Measurements from ENCODE around the gene ADSS2. TPM values are rescaled to one million over a fixed set of nuclear protein-coding genes. Genes with fewer than 3 reads are reported as not detected.

The ADSS2 gene
- total and polyA plus RNA-seq, 2 experiments from 2014 or later, result 55.1 to 101 TPM

DNA sequence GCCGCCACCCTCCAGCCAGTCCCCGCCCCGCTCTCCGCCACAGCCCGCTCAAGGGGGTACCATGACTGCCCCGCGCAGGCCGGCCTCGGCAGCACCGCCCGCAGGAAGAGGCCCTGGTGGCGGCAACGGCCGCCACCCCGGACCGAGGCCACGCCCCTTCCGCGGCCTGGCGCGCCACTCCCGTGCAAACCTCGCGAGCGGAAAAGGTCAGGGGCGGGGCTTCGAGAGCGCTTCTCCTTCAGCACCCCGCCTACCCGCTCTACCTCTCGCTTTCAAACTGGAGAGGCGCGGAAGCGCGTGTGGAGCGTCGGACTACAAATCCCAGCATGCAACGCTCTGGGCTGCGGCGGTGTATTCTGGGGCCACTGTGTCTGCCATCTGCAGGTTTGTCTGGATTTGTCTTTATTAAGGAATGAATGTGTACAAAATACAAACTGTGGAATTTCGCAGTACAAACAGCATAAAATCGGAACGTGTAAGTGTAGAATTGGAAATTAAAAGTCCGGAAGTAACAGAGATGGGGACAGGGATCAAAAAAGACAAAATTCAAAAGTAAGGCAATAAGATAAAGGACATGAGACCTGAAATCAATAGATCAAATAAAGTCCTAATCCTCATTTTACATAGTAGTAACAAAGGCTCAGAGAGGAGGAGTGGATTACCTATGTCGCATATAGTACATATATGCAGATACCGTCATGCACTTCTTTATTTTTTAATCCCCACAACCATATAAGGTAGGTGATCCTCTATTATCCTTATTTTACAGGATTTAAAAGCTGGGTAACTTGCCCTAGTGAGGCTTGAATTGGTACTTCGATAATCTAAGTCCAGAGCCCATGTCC is 464 bp upstream of the ADSS2 start:
- peaks cover 39% of the 10 kb centered on the region for H3K79me2 ChIP-seq (replicated peaks; ENCODE audit: insufficient read depth)
- H3K27ac ChIP-seq (ENCODE audit: low read depth), result 0 out of 2 replicates have a peak overlapping the region, but pooled peaks have one; percentile 3
- peak overlapping the region; percentile 92 for H3K4me3 Mint-ChIP-seq
- H3K36me3 ChIP-seq (ENCODE audit: insufficient read depth), result no peaks in the 10 kb centered on the region; the same call in 1 of the 2 replicates
- H3K4me1 Mint-ChIP-seq, result peaks cover 68% of the 10 kb centered on the region
- TF ChIP-seq POLR2AphosphoS5 (IDR thresholded peaks at IDR 0.05; ENCODE audit: low read depth), result peak; percentile 55; the same call in 1 of the 2 replicates
- no peak for TF ChIP-seq NANOG (IDR thresholded peaks at IDR 0.05; ENCODE audit: borderline replicate concordance)
- no peak for TF ChIP-seq EZH2 (IDR thresholded peaks at IDR 0.05; ENCODE audit: low read depth, unreplicated experiment)
- no peak for TF ChIP-seq JUNB (IDR thresholded peaks at IDR 0.05; ENCODE audit: unreplicated experiment)
- no peak for TF ChIP-seq STAT1 (IDR thresholded peaks at IDR 0.05; ENCODE audit: unreplicated experiment)
- no peak for TF ChIP-seq EZH2phosphoT487 (IDR thresholded peaks at IDR 0.05; ENCODE audit: unreplicated experiment)
- no peak for TF ChIP-seq ZNF331 (CRISPR knock-in tag; IDR thresholded peaks at IDR 0.05; ENCODE audit: low read depth)
- TF ChIP-seq, protein P1, sequence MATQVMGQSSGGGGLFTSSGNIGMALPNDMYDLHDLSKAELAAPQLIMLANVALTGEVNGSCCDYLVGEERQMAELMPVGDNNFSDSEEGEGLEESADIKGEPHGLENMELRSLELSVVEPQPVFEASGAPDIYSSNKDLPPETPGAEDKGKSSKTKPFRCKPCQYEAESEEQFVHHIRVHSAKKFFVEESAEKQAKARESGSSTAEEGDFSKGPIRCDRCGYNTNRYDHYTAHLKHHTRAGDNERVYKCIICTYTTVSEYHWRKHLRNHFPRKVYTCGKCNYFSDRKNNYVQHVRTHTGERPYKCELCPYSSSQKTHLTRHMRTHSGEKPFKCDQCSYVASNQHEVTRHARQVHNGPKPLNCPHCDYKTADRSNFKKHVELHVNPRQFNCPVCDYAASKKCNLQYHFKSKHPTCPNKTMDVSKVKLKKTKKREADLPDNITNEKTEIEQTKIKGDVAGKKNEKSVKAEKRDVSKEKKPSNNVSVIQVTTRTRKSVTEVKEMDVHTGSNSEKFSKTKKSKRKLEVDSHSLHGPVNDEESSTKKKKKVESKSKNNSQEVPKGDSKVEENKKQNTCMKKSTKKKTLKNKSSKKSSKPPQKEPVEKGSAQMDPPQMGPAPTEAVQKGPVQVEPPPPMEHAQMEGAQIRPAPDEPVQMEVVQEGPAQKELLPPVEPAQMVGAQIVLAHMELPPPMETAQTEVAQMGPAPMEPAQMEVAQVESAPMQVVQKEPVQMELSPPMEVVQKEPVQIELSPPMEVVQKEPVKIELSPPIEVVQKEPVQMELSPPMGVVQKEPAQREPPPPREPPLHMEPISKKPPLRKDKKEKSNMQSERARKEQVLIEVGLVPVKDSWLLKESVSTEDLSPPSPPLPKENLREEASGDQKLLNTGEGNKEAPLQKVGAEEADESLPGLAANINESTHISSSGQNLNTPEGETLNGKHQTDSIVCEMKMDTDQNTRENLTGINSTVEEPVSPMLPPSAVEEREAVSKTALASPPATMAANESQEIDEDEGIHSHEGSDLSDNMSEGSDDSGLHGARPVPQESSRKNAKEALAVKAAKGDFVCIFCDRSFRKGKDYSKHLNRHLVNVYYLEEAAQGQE (IDR thresholded peaks at IDR 0.05; ENCODE audit: unreplicated experiment), result no peak
- TF ChIP-seq, protein P2, sequence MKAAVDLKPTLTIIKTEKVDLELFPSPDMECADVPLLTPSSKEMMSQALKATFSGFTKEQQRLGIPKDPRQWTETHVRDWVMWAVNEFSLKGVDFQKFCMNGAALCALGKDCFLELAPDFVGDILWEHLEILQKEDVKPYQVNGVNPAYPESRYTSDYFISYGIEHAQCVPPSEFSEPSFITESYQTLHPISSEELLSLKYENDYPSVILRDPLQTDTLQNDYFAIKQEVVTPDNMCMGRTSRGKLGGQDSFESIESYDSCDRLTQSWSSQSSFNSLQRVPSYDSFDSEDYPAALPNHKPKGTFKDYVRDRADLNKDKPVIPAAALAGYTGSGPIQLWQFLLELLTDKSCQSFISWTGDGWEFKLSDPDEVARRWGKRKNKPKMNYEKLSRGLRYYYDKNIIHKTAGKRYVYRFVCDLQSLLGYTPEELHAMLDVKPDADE (IDR thresholded peaks at IDR 0.05), result peak; percentile 89
- no peak for TF ChIP-seq ZNF114 (CRISPR knock-in tag; IDR thresholded peaks at IDR 0.05)
- TF ChIP-seq, protein P3, sequence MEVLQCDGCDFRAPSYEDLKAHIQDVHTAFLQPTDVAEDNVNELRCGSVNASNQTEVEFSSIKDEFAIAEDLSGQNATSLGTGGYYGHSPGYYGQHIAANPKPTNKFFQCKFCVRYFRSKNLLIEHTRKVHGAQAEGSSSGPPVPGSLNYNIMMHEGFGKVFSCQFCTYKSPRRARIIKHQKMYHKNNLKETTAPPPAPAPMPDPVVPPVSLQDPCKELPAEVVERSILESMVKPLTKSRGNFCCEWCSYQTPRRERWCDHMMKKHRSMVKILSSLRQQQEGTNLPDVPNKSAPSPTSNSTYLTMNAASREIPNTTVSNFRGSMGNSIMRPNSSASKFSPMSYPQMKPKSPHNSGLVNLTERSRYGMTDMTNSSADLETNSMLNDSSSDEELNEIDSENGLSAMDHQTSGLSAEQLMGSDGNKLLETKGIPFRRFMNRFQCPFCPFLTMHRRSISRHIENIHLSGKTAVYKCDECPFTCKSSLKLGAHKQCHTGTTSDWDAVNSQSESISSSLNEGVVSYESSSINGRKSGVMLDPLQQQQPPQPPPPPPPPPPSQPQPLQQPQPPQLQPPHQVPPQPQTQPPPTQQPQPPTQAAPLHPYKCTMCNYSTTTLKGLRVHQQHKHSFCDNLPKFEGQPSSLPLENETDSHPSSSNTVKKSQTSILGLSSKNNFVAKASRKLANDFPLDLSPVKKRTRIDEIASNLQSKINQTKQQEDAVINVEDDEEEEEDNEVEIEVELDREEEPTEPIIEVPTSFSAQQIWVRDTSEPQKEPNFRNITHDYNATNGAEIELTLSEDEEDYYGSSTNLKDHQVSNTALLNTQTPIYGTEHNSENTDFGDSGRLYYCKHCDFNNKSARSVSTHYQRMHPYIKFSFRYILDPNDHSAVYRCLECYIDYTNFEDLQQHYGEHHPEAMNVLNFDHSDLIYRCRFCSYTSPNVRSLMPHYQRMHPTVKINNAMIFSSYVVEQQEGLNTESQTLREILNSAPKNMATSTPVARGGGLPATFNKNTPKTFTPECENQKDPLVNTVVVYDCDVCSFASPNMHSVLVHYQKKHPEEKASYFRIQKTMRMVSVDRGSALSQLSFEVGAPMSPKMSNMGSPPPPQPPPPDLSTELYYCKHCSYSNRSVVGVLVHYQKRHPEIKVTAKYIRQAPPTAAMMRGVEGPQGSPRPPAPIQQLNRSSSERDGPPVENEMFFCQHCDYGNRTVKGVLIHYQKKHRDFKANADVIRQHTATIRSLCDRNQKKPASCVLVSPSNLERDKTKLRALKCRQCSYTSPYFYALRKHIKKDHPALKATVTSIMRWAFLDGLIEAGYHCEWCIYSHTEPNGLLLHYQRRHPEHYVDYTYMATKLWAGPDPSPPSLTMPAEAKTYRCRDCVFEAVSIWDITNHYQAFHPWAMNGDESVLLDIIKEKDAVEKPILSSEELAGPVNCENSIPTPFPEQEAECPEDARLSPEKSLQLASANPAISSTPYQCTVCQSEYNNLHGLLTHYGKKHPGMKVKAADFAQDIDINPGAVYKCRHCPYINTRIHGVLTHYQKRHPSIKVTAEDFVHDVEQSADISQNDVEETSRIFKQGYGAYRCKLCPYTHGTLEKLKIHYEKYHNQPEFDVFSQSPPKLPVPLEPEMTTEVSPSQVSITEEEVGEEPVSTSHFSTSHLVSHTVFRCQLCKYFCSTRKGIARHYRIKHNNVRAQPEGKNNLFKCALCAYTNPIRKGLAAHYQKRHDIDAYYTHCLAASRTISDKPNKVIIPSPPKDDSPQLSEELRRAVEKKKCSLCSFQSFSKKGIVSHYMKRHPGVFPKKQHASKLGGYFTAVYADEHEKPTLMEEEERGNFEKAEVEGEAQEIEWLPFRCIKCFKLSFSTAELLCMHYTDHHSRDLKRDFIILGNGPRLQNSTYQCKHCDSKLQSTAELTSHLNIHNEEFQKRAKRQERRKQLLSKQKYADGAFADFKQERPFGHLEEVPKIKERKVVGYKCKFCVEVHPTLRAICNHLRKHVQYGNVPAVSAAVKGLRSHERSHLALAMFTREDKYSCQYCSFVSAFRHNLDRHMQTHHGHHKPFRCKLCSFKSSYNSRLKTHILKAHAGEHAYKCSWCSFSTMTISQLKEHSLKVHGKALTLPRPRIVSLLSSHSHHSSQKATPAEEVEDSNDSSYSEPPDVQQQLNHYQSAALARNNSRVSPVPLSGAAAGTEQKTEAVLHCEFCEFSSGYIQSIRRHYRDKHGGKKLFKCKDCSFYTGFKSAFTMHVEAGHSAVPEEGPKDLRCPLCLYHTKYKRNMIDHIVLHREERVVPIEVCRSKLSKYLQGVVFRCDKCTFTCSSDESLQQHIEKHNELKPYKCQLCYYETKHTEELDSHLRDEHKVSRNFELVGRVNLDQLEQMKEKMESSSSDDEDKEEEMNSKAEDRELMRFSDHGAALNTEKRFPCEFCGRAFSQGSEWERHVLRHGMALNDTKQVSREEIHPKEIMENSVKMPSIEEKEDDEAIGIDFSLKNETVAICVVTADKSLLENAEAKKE (CRISPR knock-in tag; IDR thresholded peaks at IDR 0.05), result no peak
- TF ChIP-seq, protein P4, sequence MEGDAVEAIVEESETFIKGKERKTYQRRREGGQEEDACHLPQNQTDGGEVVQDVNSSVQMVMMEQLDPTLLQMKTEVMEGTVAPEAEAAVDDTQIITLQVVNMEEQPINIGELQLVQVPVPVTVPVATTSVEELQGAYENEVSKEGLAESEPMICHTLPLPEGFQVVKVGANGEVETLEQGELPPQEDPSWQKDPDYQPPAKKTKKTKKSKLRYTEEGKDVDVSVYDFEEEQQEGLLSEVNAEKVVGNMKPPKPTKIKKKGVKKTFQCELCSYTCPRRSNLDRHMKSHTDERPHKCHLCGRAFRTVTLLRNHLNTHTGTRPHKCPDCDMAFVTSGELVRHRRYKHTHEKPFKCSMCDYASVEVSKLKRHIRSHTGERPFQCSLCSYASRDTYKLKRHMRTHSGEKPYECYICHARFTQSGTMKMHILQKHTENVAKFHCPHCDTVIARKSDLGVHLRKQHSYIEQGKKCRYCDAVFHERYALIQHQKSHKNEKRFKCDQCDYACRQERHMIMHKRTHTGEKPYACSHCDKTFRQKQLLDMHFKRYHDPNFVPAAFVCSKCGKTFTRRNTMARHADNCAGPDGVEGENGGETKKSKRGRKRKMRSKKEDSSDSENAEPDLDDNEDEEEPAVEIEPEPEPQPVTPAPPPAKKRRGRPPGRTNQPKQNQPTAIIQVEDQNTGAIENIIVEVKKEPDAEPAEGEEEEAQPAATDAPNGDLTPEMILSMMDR (conservative IDR thresholded peaks at IDR 0.05; ENCODE audit: low read depth in 2 of 2), result peak; percentile 29 to 43; a peak in 3 of 4 replicates
- TF ChIP-seq CREB1 (CRISPR knock-in tag; IDR thresholded peaks at IDR 0.05; ENCODE audit: low read depth), result no peak; the same call in 1 of the 2 replicates
- H3K4me3 ChIP-seq, result peak overlapping the region; percentile 77
- H3K27me3 Mint-ChIP-seq (ENCODE audit: insufficient read depth, low read depth, poor library complexity), result no peaks in the 10 kb centered on the region
- H3K4me1 ChIP-seq (ENCODE audit: insufficient read depth), result peaks cover 60% of the 10 kb centered on the region
- no peak overlapping the region for H2AFZ ChIP-seq
- peak overlapping the region; percentile 54 for H3K4me2 ChIP-seq
- H3K27ac Mint-ChIP-seq, result peak overlapping the region; percentile 94
- peaks cover 7% of the 10 kb centered on the region; the same call in 2 of the 3 replicates for H3K36me3 Mint-ChIP-seq (ENCODE audit: low read depth)
- 0 out of 2 replicates have a peak, but pooled peaks cover 5% of the 10 kb centered on the region for H4K20me1 ChIP-seq (replicated peaks; ENCODE audit: insufficient read depth)
- H3K9me2 ChIP-seq (ENCODE audit: insufficient read depth), result no peaks in the 10 kb centered on the region
- H3K9me3 Mint-ChIP-seq, result no peaks in the 10 kb centered on the region
- ATAC-seq, result peak; percentile 93
- DNase-seq (ENCODE audit: low spot score), result peak; percentile 100
- H3F3A ChIP-seq (replicated peaks; ENCODE audit: low read depth), result no peaks in the 10 kb centered on the region
- no peaks in the 10 kb centered on the region for H3K27me3 ChIP-seq (ENCODE audit: insufficient read depth)

Measured in GM23338 (cell line).